Sigmoid colon (tissue), 4 donors: Measurements from ENCODE around the gene PDE11A.

Experiments
- POLR2A ChIP-seq, 2 donors: fragments of 450-650 bp; IDR thresholded peaks; one replicate each; pipeline ENCODE4 v1.6.1; 2016; ENCODE audit warnings: antibody characterized with exemption in 2 of 2, mild to moderate bottlenecking in 2 of 2, moderate library complexity in 2 of 2
- POLR2AphosphoS5 ChIP-seq, 4 donors: sonication (generic); formaldehyde crosslinking; IDR thresholded peaks; one replicate each; pipeline ENCODE4 v1.6.1; 2017; ENCODE audit warnings: antibody characterized with exemption in 4 of 4
- TF ChIP-seq, protein P1 (sequence below), 4 experiments: fragments of 450-650 bp in 3 of 4; fragments of 200-600 bp in 1 of 4; IDR thresholded peaks; one replicate each; pipeline ENCODE4 v1.5.1; 2016 to 2019; ENCODE audit warnings: antibody characterized with exemption in 4 of 4, mild to moderate bottlenecking in 3 of 4, moderate library complexity in 2 of 4

DNA sequence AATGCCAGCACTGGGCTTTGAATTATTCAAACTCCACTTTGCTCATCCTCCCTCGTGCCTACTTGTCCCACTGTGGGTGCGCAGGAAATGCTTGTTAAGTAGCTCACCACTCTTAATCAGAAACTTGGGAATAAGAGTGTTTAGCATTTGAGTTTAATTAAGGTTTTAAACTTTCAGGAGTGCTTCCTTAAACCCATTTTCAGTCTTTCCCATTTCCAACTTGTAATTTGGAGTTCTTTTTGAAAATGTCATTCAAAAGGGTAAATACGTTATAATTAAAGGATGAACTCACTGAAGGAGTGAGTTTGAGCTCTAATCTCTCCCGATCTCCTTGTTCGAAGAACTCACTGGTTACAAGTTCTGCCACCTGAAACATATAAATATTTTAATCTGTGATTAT lies 403.4 kb downstream of the PDE11A start:
- TF ChIP-seq, protein P1, sequence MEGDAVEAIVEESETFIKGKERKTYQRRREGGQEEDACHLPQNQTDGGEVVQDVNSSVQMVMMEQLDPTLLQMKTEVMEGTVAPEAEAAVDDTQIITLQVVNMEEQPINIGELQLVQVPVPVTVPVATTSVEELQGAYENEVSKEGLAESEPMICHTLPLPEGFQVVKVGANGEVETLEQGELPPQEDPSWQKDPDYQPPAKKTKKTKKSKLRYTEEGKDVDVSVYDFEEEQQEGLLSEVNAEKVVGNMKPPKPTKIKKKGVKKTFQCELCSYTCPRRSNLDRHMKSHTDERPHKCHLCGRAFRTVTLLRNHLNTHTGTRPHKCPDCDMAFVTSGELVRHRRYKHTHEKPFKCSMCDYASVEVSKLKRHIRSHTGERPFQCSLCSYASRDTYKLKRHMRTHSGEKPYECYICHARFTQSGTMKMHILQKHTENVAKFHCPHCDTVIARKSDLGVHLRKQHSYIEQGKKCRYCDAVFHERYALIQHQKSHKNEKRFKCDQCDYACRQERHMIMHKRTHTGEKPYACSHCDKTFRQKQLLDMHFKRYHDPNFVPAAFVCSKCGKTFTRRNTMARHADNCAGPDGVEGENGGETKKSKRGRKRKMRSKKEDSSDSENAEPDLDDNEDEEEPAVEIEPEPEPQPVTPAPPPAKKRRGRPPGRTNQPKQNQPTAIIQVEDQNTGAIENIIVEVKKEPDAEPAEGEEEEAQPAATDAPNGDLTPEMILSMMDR (IDR thresholded peaks at IDR 0.05), result no peak
- TF ChIP-seq POLR2A (IDR thresholded peaks at IDR 0.05) (no peak), POLR2AphosphoS5 (IDR thresholded peaks at IDR 0.05) (no peak)
